HepG2 (cell line): ENCODE data around the gene WHAMM. TPM values are rescaled to one million over a fixed set of nuclear protein-coding genes. Genes with fewer than 3 reads are reported as not detected.

Source experiments
- ATAC-seq: fragments of 200-7000 bp; cut with Tn5 transposase; 3 replicates; pipeline ENCODE4 v1.9.1; 2020; ENCODE audit warnings: mild to moderate bottlenecking, moderate library complexity
- BruUV-seq: library from RNA; stranded (reverse); fragments of 400-500 nt; replicated peaks from 2 replicates; lab custom pipeline; 2021; lab: Mats Ljungman, UMichigan
- CTCF ChIA-PET: fragments of 300-600 bp; formaldehyde crosslinking; extraction: SDS; loops from one replicate; lab custom pipeline; 2021; ENCODE audit warnings: low total read pairs, inconsistent platforms, low intra/inter-chr PET ratio; lab: Yijun Ruan, JAX
- POLR2A ChIA-PET: fragments of 350-600 bp; sonication (Branson Sonifier 250); formaldehyde crosslinking; loops from one replicate; lab custom pipeline; 2020; ENCODE audit warnings: antibody characterized with exemption, inconsistent platforms; lab: Yijun Ruan, JAX
- DNase-seq: peaks from one replicate; pipeline ENCODE4 v3.0.0-alpha.2; 2015; ENCODE audit warnings: low spot score
- FAIRE-seq: peaks from 3 replicates; lab custom pipeline; 2011; peaks lifted over from hg19 to GRCh38; lab: Jason Lieb, UNC
- H2AFZ ChIP-seq: one replicate; pipeline ENCODE4 v1.6.1; 2011; ENCODE audit warnings: low read length, inconsistent platforms
- H3K27ac ChIP-seq: fragments of 300-600 bp; 3 replicates; pipeline ENCODE4 v1.8.0; 2011; ENCODE audit warnings: mixed run types, mild to moderate bottlenecking, mixed read lengths, low read length, inconsistent platforms; ENCODE audit not compliant: insufficient read depth; ENCODE audit errors: extremely low read length
- H3K27me3 ChIP-seq, 2 experiments: fragments of 200-600 bp in 1 of 2; 2 replicates in 1 of 2; 3 replicates in 1 of 2; pipeline versions ENCODE4 v1.6.0 to v1.8.0; 2011; ENCODE audit warnings: low read length in 2 of 2, mild to moderate bottlenecking in 2 of 2, moderate library complexity in 2 of 2, inconsistent platforms in 1 of 2; ENCODE audit not compliant: insufficient read depth in 2 of 2, control insufficient read depth in 1 of 2
- H3K36me3 ChIP-seq, 2 experiments: fragments of 200-600 bp in 1 of 2; replicated peaks in 1 of 2; 2 replicates in 1 of 2; 3 replicates in 1 of 2; pipeline versions ENCODE4 v1.5.1 to v1.8.0; 2011; ENCODE audit warnings: low read length in 2 of 2, inconsistent platforms in 1 of 2; ENCODE audit not compliant: insufficient read depth in 2 of 2, control insufficient read depth in 1 of 2
- H3K4me1 ChIP-seq: 2 replicates; pipeline ENCODE4 v1.5.1; 2012; ENCODE audit warnings: low read length, inconsistent platforms; ENCODE audit not compliant: insufficient read depth
- H3K4me2 ChIP-seq: 2 replicates; pipeline ENCODE4 v1.6.0; 2011; ENCODE audit warnings: low read depth, low read length, inconsistent platforms
- H3K4me3 ChIP-seq, 3 experiments: fragments of 200-600 bp in 1 of 3; sonication (generic), shearing (Covaris generic) in 1 of 3; replicated peaks in 1 of 3; 2 replicates each; pipeline ENCODE4 v1.5.1; 2011 to 2016; ENCODE audit warnings: low read length in 3 of 3, inconsistent platforms in 2 of 3, low read depth in 2 of 3, mild to moderate bottlenecking in 2 of 3, control low read depth in 1 of 3, mixed read lengths in 1 of 3; ENCODE audit not compliant: insufficient read depth in 1 of 3
- H3K79me2 ChIP-seq: one replicate; pipeline ENCODE4 v1.6.1; 2011; ENCODE audit warnings: low read length, inconsistent platforms; ENCODE audit not compliant: insufficient read depth
- H3K9ac ChIP-seq: 2 replicates; pipeline ENCODE4 v1.6.0; 2011; ENCODE audit warnings: mild to moderate bottlenecking, low read depth, low read length, inconsistent platforms; ENCODE audit not compliant: insufficient read depth
- H3K9me3 ChIP-seq: 2 replicates; pipeline ENCODE4 v1.5.1; 2012; ENCODE audit warnings: mild to moderate bottlenecking, low read length
- H4K20me1 ChIP-seq: 2 replicates; pipeline ENCODE4 v1.6.0; 2011; ENCODE audit warnings: inconsistent platforms, mild to moderate bottlenecking, low read length, moderate library complexity; ENCODE audit not compliant: insufficient read depth
- EHMT2 ChIP-seq: fragments of 200-600 bp; sonication (generic); IDR thresholded peaks from 2 replicates; pipeline ENCODE4 v1.7.0; 2017; ENCODE audit warnings: antibody characterized with exemption, low read depth, low read length, borderline replicate concordance
- FOSL1 ChIP-seq: sonication (generic); formaldehyde crosslinking; IDR thresholded peaks from 2 replicates; pipeline ENCODE4 v1.9.0; 2021; ENCODE audit warnings: missing genetic modification reagents, borderline replicate concordance
- GATAD2A ChIP-seq: IDR thresholded peaks from 2 replicates; pipeline ENCODE4 v1.6.1; 2016
- KAT7 ChIP-seq: IDR thresholded peaks from 2 replicates; pipeline ENCODE4 v1.6.1; 2018; ENCODE audit warnings: borderline replicate concordance, missing compliant biosample characterization
- LCORL ChIP-seq, 2 experiments: fragments of 450-650 bp in 1 of 2; sonication (generic) in 1 of 2; formaldehyde crosslinking in 1 of 2; IDR thresholded peaks; 2 replicates each; pipeline versions ENCODE4 v1.5.0 to v1.6.1; 2017 to 2020; ENCODE audit warnings: antibody characterized with exemption in 1 of 2, missing genetic modification reagents in 1 of 2
- MTA3 ChIP-seq: sonication (generic); formaldehyde crosslinking; IDR thresholded peaks from 2 replicates; pipeline ENCODE4 v1.4.0; 2020; ENCODE audit warnings: missing genetic modification reagents
- POGZ ChIP-seq: sonication (generic); formaldehyde crosslinking; IDR thresholded peaks from 2 replicates; pipeline ENCODE4 v1.4.0; 2020; ENCODE audit warnings: mild to moderate bottlenecking, missing genetic modification reagents
- SIX1 ChIP-seq: sonication (generic); formaldehyde crosslinking; IDR thresholded peaks from 2 replicates; pipeline ENCODE4 v1.4.0; 2020; ENCODE audit warnings: missing genetic modification reagents, borderline replicate concordance
- SMARCE1 ChIP-seq: fragments of 450-650 bp; IDR thresholded peaks from 2 replicates; pipeline ENCODE4 v1.6.1; 2017; ENCODE audit warnings: borderline replicate concordance
- TEAD3 ChIP-seq: optimal IDR thresholded peaks from 2 replicates; pipeline ENCODE3; 2016; ENCODE audit warnings: borderline replicate concordance
- TP53 ChIP-seq: sonication (generic); formaldehyde crosslinking; conservative IDR thresholded peaks from 2 replicates; pipeline ENCODE4 v1.4.0; 2020; ENCODE audit warnings: missing genetic modification reagents
- ZFYVE20 ChIP-seq: sonication (generic); formaldehyde crosslinking; IDR thresholded peaks from 2 replicates; pipeline ENCODE4 v1.8.0; 2023; ENCODE audit warnings: low read depth, mild to moderate bottlenecking, moderate library complexity, missing genetic modification reagents, borderline replicate concordance
- ZIK1 ChIP-seq: sonication (generic); formaldehyde crosslinking; IDR thresholded peaks from 2 replicates; pipeline ENCODE4 v1.5.0; 2020; ENCODE audit warnings: mild to moderate bottlenecking, low read depth, missing genetic modification reagents, borderline replicate concordance
- ZNF136 ChIP-seq: sonication (generic); formaldehyde crosslinking; IDR thresholded peaks from 2 replicates; pipeline ENCODE4 v1.8.1; 2022; ENCODE audit warnings: low read depth, mild to moderate bottlenecking, moderate library complexity, missing genetic modification reagents
- ZNF3 ChIP-seq: IDR thresholded peaks from 2 replicates; pipeline ENCODE4 v1.7.0; 2017; ENCODE audit warnings: inconsistent platforms
- ZNF430 ChIP-seq: sonication (generic); formaldehyde crosslinking; IDR thresholded peaks from 2 replicates; pipeline ENCODE4 v1.9.0; 2021; ENCODE audit warnings: mild to moderate bottlenecking, missing genetic modification reagents
- ZNF44 ChIP-seq: sonication (generic); formaldehyde crosslinking; IDR thresholded peaks from 2 replicates; pipeline ENCODE4 v1.5.1; 2020; ENCODE audit warnings: mild to moderate bottlenecking, missing genetic modification reagents
- ZNF530 ChIP-seq: sonication (generic); formaldehyde crosslinking; IDR thresholded peaks from 2 replicates; pipeline ENCODE4 v1.5.0; 2020; ENCODE audit warnings: low read depth, mild to moderate bottlenecking, missing genetic modification reagents
- ZNF564 ChIP-seq: sonication (generic); formaldehyde crosslinking; IDR thresholded peaks from 2 replicates; pipeline ENCODE4 v1.8.1; 2023; ENCODE audit warnings: mild to moderate bottlenecking, missing genetic modification reagents
- ZNF567 ChIP-seq: sonication (generic); formaldehyde crosslinking; IDR thresholded peaks from 2 replicates; pipeline ENCODE4 v1.8.1; 2023; ENCODE audit warnings: mild to moderate bottlenecking, missing genetic modification reagents, borderline replicate concordance
- ZNF660 ChIP-seq: sonication (generic); formaldehyde crosslinking; IDR thresholded peaks from 2 replicates; pipeline ENCODE4 v1.5.1; 2020; ENCODE audit warnings: mild to moderate bottlenecking, low read depth, missing genetic modification reagents, borderline replicate concordance
- ZNF737 ChIP-seq: sonication (generic); formaldehyde crosslinking; IDR thresholded peaks from 2 replicates; pipeline ENCODE4 v1.5.0; 2020; ENCODE audit warnings: missing genetic modification reagents, mild to moderate bottlenecking, borderline replicate concordance
- ZNF792 ChIP-seq: IDR thresholded peaks from 2 replicates; pipeline ENCODE4 v1.6.1; 2016
- ZSCAN31 ChIP-seq: sonication (generic); formaldehyde crosslinking; IDR thresholded peaks from 2 replicates; pipeline ENCODE4 v1.5.0; 2020; ENCODE audit warnings: low read depth, mild to moderate bottlenecking, missing genetic modification reagents
- WGBS: methylation state at CpG from one replicate; pipeline ENCODE4 v1.1.6; 2017; ENCODE audit warnings: low lambda C conversion rate; 5-methylcytosine and 5-hydroxymethylcytosine counted together
- in situ Hi-C: cut with HindIII; loops from 2 replicates; pipeline ENCODE4 v1.10.0; 2017; ENCODE audit warnings: low pct_unique_long_range_greater_than_20kb; ENCODE audit not compliant: extremely low pct_ligation_motif_present
- intact Hi-C: fragments of 100-400 bp; cut with micrococcal nuclease; formaldehyde crosslinking; loops from one replicate; pipeline ENCODE4 v1.10.0; 2022; ENCODE audit not compliant: unreplicated experiment
- polyA plus RNA-seq, 8 experiments: library from polyadenylated mRNA; depleted of rRNA in 3 of 8; stranded (reverse) in 7 of 8; unstranded in 1 of 8; fragments of >200 nt; fragmentation: Illumina TruSeq in 4 of 8; extraction: Trizol in 4 of 8; gene quantifications; 2 replicates each; pipeline versions ENCODE4 v1.2.1 to v1.2.3, GENCODE V29; 2011 to 2016; ENCODE audit warnings: low read depth in 4 of 8, missing spikeins in 1 of 8, mixed read lengths in 1 of 8; ENCODE audit not compliant: insufficient read depth in 1 of 8
- total RNA-seq, 5 experiments: library from RNA; depleted of rRNA; stranded (reverse); fragments of >200 nt; fragmentation: Illumina TruSeq; extraction: Trizol; gene quantifications; 2 replicates each; pipeline ENCODE4 v1.2.3, GENCODE V29; 2016; ENCODE audit warnings: low read depth in 1 of 5

The WHAMM gene
- total and polyA plus RNA-seq, 2 of the 13 experiments (the other 11 are each of a cell fraction or from before 2014, with no cell fraction given) = 2.9 to 3.0 TPM

GRCh38 chr15:82809308-82810060 lies at the start of gene WHAMM (continued):
- TF ChIP-seq ZNF136 (CRISPR knock-in tag) (no peak), ZNF567 (no peak; the same call in 1 of the 2 replicates)

- FAIRE-seq = peak; percentile 92
- Histone ChIP-seq H3K9ac (peak overlapping the region; percentile 37; the same call in 1 of the 2 replicates), H3K36me3 (peaks cover 2 to 22% of the 10 kb centered on the region in 2 experiments; a peak in 4 of 5 replicates), H3K4me2 (peak overlapping the region; percentile 74), H3K4me1 (peaks cover 43% of the 10 kb centered on the region), H3K27me3 (no peaks in the 10 kb centered on the region), H3K27ac (peak overlapping the region; percentile 63), H3K79me2 (no peaks in the 10 kb centered on the region), H3K9me3 (no peaks in the 10 kb centered on the region), H3K4me3 (peak overlapping the region in 2 of 3 experiments; percentile 16 to 39; a peak in 3 of 6 replicates), H2AFZ (no peak overlapping the region), H4K20me1 (no peaks in the 10 kb centered on the region)
- POLR2A ChIA-PET = interaction anchor here (1.1 to 3.2 kb wide), 2 partner anchors 13 to 223 kb away, joined by 3 to 22 read pairs; partner anchors contain the start of gene RPS17
- CTCF ChIA-PET = no interaction called here
- 26% methylated on average over 7 of the region's 7 CpGs for WGBS
- in situ Hi-C loops (no loop called here), intact Hi-C loops (loop anchor here (2.0 kb wide), 1 partner anchor 45 kb away; the partner anchor contains the start of gene WHAMM)
- peak; percentile 86 for DNase-seq
- peak; percentile 95 for ATAC-seq
- BruUV-seq = no TSS peak
- no peak for TF ChIP-seq MTA3
- TF ChIP-seq ZNF660 (CRISPR knock-in tag) = no peak
- TF ChIP-seq ZNF564 (CRISPR knock-in tag) = no peak
- peak; percentile 83 for TF ChIP-seq TEAD3 (CRISPR knock-in tag)
- no peak for TF ChIP-seq LCORL (IDR thresholded peaks at IDR 0.05)
- TF ChIP-seq LCORL (CRISPR knock-in tag; IDR thresholded peaks at IDR 0.05) = peak; percentile 45; the same call in 1 of the 2 replicates
- no peak for TF ChIP-seq ZNF44
- TF ChIP-seq ZNF530 (CRISPR knock-in tag) = no peak
- no peak for TF ChIP-seq ZFYVE20 (CRISPR knock-in tag)
- TF ChIP-seq ZNF792 = 0 out of 2 replicates have a peak, but pooled peaks have one; percentile 22
- no peak for TF ChIP-seq ZNF737 (CRISPR knock-in tag)
- no peak for TF ChIP-seq ZIK1 (CRISPR knock-in tag)
- 0 out of 2 replicates have a peak, but pooled peaks have one; percentile 41 for TF ChIP-seq ZSCAN31 (CRISPR knock-in tag)
- TF ChIP-seq ZNF430 (CRISPR knock-in tag) = peak; percentile 75
- no peak for TF ChIP-seq TP53 (CRISPR knock-in tag)
- TF ChIP-seq EHMT2 = peak; percentile 33; the same call in 1 of the 2 replicates
- TF ChIP-seq FOSL1 (CRISPR knock-in tag) = no peak
- no peak for TF ChIP-seq ZNF3 (CRISPR knock-in tag)
- TF ChIP-seq SIX1 (CRISPR knock-in tag) = peak; percentile 62; the same call in 1 of the 2 replicates
- TF ChIP-seq GATAD2A = peak; percentile 53; the same call in 1 of the 2 replicates
- no peak for TF ChIP-seq SMARCE1
- no peak for TF ChIP-seq KAT7
- TF ChIP-seq POGZ (CRISPR knock-in tag) = peak; percentile 54; the same call in 1 of the 2 replicates
These were observed 45.9 kb upstream of the WHAMM start for GRCh38 chr15:82763361-82764116.
